ENCODE results near the gene PRKG1.

PRKG1 gene

DNA sequence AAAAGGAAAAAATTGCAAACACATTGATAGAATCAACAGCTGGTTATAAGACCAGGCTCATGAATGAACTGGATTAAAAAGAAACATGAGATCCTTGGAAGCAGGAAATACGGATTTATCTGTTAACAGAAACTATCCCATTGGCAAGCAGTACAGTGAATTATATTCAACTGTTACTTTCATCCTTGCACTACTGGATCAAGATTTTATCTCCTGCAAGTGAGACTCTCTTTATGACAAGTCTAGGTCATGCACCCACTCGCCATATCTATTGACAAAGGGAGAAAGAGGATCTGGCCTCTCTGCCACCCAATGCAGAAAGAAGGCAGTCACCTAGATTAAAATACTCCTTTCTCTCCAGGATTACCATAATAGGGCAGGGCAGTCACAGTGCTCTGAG is 583.7 kb downstream of the PRKG1 start:
- no peak overlapping the region for H3K27ac ChIP-seq
- TF ChIP-seq ZFX (IDR thresholded peaks at IDR 0.05; ENCODE audit: borderline replicate concordance) = no peak
- TF ChIP-seq, protein P1, sequence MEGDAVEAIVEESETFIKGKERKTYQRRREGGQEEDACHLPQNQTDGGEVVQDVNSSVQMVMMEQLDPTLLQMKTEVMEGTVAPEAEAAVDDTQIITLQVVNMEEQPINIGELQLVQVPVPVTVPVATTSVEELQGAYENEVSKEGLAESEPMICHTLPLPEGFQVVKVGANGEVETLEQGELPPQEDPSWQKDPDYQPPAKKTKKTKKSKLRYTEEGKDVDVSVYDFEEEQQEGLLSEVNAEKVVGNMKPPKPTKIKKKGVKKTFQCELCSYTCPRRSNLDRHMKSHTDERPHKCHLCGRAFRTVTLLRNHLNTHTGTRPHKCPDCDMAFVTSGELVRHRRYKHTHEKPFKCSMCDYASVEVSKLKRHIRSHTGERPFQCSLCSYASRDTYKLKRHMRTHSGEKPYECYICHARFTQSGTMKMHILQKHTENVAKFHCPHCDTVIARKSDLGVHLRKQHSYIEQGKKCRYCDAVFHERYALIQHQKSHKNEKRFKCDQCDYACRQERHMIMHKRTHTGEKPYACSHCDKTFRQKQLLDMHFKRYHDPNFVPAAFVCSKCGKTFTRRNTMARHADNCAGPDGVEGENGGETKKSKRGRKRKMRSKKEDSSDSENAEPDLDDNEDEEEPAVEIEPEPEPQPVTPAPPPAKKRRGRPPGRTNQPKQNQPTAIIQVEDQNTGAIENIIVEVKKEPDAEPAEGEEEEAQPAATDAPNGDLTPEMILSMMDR (IDR thresholded peaks at IDR 0.05) = no peak

DNA sequence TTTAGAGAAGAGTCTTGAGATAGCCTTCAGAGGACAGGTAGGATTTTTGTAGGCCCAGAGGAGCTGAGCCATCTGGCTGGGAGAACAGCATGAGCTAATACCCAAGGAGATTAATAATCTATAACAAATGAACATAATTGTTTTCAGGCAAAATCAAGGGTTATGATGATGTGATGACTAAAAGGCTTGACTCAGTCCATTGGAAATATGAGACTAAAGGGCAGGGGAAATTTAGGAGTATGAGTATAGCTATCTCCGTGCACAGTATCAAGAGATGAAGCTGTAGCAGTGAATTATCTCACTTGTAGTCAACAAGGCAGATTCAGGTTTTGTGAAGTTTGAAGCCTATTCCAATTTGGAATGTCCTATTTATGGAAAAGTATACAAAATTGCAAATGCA is 585.1 kb downstream of the PRKG1 start:
- TF ChIP-seq, protein P1 (IDR thresholded peaks at IDR 0.05) = no peak
- no peak for TF ChIP-seq ZFX (IDR thresholded peaks at IDR 0.05; ENCODE audit: borderline replicate concordance)
- H3K27ac ChIP-seq = no peak overlapping the region

DNA sequence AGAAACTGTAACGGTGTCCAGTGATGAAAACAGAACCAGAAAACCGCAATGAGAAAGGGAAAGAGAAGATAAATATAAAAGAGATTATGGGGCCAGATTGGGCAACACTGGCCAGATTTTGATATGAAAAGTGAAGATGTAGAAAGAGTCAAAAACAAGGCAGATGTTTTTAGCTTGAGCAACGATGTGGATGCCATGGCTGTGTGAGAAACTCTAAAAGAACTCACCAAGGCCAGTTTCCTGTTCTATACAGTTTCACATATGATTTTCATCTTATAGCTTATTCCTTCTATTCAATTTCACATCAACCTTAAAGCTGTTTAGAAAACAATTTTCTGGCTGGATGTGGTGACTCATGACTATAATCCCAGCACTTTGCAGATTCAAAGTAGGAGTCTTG is 588.8 kb downstream of the PRKG1 start:
- TF ChIP-seq, protein P1 (IDR thresholded peaks at IDR 0.05) = no peak
- TF ChIP-seq ZFX (IDR thresholded peaks at IDR 0.05; ENCODE audit: borderline replicate concordance) = no peak
- no peak overlapping the region for H3K27ac ChIP-seq

DNA sequence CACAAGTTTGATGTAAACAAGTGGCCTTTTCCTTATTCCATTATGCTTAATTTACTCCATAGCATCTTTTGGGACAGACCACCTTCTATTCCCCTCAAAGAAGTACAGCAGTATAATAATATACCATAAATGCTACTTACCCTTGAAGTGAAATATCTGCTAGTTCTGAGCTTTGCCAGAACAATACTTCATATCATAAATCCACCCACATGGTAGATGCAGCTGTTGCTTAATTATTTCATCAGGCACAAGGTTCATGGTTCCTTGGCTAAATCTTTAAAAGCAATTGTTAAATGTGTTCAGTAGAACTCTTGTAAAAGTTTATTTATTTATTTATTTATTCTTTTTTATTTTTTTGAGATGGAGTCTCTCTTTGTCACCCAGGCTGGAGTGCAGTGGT is 592.2 kb downstream of the PRKG1 start:
- no peak for TF ChIP-seq ZFX (IDR thresholded peaks at IDR 0.05; ENCODE audit: borderline replicate concordance)
- TF ChIP-seq, protein P1 (IDR thresholded peaks at IDR 0.05) = no peak

DNA sequence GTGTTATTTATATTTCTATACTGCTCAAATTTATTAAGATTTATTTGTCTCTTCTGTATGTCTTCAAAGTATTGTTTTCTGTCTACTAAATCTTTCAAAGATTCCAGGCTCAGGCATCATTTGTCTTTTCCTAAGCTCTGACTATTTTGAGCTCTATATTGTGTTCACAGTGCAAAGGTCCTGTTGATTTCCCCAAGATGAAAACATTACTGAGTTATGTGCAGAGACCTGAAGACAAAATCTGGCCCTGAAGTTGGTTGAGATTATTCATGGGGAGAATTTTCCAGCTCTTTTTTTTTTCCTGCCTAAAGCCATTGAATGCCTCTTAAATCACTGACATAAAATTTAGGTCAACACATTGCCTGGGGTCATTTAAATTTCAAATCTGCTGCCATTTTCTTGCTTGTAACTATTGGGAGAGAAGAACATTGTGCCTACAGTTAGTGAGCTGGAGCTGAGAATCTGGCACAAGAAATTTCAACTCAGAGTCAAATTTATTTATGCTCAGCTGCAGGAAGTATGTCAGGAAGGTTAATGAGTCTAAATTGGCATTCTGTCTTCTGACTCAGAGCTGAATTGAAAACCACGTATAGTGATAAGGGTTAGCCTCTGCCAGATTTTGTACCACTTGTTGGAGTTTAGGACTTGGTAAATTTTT is 593.5 kb downstream of the PRKG1 start:
- TF ChIP-seq, protein P1 (IDR thresholded peaks at IDR 0.05) = no peak
- TF ChIP-seq ZFX (IDR thresholded peaks at IDR 0.05; ENCODE audit: borderline replicate concordance) = no peak
- no peak overlapping the region for H3K27ac ChIP-seq

More for the DNA sequence above, 592.2 kb downstream of the PRKG1 start:
- H3K27ac ChIP-seq = no peak overlapping the region

DNA sequence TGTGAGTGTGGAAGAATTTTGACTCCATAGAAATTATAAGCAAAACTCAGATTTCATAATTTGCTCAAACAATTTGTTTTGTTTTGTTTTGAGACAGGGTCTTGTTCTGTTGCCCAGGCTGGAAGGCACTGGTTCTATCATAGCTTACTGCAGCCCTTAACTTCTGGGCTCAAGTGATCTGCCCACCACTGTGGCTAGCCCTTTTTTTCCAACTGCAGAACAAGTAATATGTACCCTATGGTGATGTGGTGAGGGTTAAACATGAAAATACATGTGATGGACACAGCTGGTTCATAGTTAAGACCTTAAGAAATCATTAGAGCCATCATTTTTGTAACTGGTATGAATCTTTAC is 594.0 kb downstream of the PRKG1 start:
- H3K27ac ChIP-seq = no peak overlapping the region
- TF ChIP-seq ZFX (IDR thresholded peaks at IDR 0.05; ENCODE audit: borderline replicate concordance) = no peak
- TF ChIP-seq, protein P1 (IDR thresholded peaks at IDR 0.05) = no peak

DNA sequence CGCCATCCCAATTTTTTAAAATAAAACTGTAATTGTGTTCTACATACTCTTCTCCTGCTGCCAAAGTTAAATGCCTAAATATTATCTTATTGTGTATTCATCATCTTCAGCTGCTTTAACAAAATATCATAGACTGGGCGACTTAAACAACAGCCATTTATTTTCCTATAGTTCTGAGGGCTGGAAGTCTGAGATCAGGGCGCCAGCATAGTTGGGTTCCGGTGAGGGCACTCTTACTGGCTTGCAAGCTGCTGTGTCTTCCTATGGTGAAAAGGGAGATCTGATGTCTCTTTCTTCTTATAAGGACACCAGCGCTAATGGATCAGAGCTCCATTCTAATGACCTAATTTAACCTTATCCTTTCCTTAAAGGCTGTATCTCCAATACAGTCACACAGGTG is 594.8 kb downstream of the PRKG1 start:
- H3K27ac ChIP-seq = no peak overlapping the region
- TF ChIP-seq, protein P1 (IDR thresholded peaks at IDR 0.05) = no peak
- TF ChIP-seq ZFX (IDR thresholded peaks at IDR 0.05; ENCODE audit: borderline replicate concordance) = no peak
